ENCODE results near the gene PAX5.

PAX5 gene

GRCh38 chr9:36815566-36816348, 218.3 kb downstream of the PAX5 start:
- TF ChIP-seq CTCF (IDR thresholded peaks at IDR 0.05; ENCODE audit: insufficient read depth, low read depth, low read length, missing control alignments), result no peak
- H3K4me3 ChIP-seq (ENCODE audit: low read depth, low read length), result no peak overlapping the region
- DNase-seq (ENCODE audit: low read depth), result no peak

DNA sequence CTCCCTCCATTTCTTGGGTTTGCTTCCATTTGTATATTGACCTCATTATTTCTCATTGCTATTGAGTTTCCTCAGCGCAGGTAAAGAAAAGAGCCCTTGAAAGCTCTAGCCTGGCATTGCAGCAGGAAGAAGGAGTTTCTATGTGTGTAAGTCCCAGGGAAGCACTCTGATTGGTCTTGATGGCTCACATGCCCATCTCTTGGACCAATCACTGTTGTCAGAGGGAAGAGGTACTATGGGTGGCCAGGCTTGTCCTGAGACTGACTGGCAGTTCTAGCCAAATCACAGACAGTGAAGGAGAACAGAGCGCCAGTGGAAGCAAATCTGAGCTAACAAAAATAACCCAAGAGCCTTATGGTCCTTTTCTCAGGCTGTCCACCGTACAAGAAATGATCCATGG, 219.0 kb downstream of the PAX5 start:
- no peak for TF ChIP-seq CTCF (IDR thresholded peaks at IDR 0.05; ENCODE audit: insufficient read depth, low read depth, low read length, missing control alignments)
- no peak for DNase-seq (ENCODE audit: low read depth)
- H3K4me3 ChIP-seq (ENCODE audit: low read depth, low read length), result no peak overlapping the region

GRCh38 chr9:36813154-36813553, 220.9 kb downstream of the PAX5 start:
- H3K4me3 ChIP-seq (ENCODE audit: low read depth, low read length), result no peak overlapping the region
- TF ChIP-seq CTCF (IDR thresholded peaks at IDR 0.05; ENCODE audit: insufficient read depth, low read depth, low read length, missing control alignments), result no peak
- DNase-seq (ENCODE audit: low read depth), result no peak

DNA sequence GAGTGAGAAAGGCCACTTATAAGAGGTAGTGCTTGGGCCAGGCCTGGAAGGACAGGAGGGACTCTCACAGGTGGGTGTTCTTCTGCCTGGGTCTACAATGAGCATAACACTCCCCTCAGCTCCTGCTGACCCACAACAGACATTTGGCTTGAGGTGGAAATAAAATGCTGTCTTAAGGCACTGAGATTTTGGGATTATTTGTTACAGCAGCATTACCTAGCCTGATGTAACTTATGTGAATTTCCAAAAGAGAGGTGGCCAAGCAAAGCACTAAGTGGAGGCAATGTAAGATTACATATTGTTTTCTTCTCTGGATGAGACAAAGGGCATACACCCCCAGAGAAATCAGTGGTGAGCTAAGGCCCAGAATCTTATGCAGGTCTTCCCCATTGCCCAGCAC, 221.5 kb downstream of the PAX5 start:
- TF ChIP-seq CTCF (IDR thresholded peaks at IDR 0.05; ENCODE audit: insufficient read depth, low read depth, low read length, missing control alignments), result no peak
- DNase-seq (ENCODE audit: low read depth), result no peak
- H3K4me3 ChIP-seq (ENCODE audit: low read depth, low read length), result no peak overlapping the region

- no peak for DNase-seq (ENCODE audit: low read depth)
- TF ChIP-seq CTCF (IDR thresholded peaks at IDR 0.05; ENCODE audit: insufficient read depth, low read depth, low read length, missing control alignments), result no peak
- no peak overlapping the region for H3K4me3 ChIP-seq (ENCODE audit: low read depth, low read length)
Measured at GRCh38 chr9:36808251-36808650, 225.8 kb downstream of the PAX5 start.

DNA sequence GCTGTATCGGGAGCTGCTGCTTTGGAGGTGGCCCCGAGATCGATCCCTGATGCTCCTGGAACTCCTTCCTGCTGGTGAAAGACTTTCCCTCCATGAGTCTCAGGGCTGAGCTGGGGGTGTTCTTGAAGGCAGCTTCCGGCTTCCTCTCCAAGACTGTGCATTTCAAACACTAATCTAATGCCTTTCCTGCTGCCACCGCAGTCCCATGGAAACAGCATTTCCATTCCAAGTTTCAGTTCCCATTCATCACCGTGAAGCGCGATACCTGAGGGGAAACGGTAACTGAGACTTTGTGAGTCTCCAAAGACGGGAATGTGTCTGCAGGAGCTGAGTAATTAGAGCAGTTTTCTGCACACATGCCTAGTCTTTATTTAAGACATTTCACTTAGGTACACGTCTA, 230.1 kb downstream of the PAX5 start:
- no peak for DNase-seq (ENCODE audit: low read depth)
- TF ChIP-seq CTCF (IDR thresholded peaks at IDR 0.05; ENCODE audit: insufficient read depth, low read depth, low read length, missing control alignments), result no peak
- no peak overlapping the region for H3K4me3 ChIP-seq (ENCODE audit: low read depth, low read length)
